ENCODE measurements around the gene LRP2. TPM values are rescaled to one million over a fixed set of nuclear protein-coding genes. Genes with fewer than 3 reads are reported as not detected.

The LRP2 gene
- total RNA-seq, 3 donors from 2014 or later (not counting 1 experiment from before 2014, with no cell fraction given), result not detected

DNA sequence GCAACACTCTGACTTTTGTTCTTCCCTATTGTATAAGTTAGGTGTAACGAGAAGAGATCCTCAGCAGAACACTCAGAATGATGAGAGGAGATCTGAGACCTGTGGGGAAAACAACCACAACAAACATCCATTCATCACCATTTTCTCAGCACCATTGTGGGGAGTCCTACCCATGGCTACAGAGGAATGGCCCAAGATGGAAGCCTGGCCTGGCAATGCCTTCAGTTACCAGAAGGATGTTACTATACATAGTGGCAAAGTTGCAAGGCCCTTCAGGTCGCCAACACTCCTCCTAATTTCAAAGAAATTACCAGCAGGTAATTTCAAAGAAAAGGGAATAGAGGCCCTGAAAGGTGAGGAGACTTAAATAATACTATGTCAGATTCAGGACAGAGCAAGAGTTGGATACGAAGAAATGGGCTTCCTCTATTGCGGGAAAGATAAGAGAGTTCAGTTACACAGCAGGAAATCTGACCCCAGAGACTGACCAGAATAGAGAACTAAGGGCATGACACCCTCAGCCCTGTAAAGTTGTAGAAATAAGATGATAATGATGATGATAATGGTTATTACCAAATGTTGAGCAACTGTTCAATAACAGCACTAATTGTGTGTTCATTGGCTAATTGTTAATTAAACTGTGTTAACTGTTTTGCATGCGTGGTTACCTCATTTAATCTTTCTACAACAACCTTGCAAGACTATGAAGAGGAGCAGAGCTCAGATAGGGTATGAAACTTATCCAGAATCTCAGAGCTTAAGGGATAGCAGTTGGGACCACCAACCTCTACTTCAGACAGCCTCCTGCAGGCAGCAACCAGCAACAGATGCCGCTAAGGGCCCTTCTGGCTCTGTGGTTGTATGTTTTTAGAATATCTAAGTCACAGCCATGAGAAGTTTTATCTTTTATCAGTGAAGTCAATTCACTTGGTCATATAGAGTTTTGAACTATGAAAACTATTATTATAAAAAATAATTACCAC lies 255.5 kb downstream of the LRP2 start:
- peaks cover 52 to 58% of the 10 kb centered on the region in 2 donors for H3K4me1 Mint-ChIP-seq
- H3K36me3 Mint-ChIP-seq, result no peaks in the 10 kb centered on the region
- Histone ChIP-seq H3K4me1 (ENCODE audit: control insufficient read depth, insufficient read depth, low read length) (peaks cover 37% of the 10 kb centered on the region), H3K27ac (ENCODE audit: low read length) (peak overlapping the region; percentile 1), H3K27me3 (ENCODE audit: control insufficient read depth, insufficient read depth, low read length) (no peaks in the 10 kb centered on the region), H3K4me3 (ENCODE audit: low read length) (no peak overlapping the region), H3K36me3 (ENCODE audit: control insufficient read depth, insufficient read depth, low read length) (no peaks in the 10 kb centered on the region), H3K9me3 (ENCODE audit: control insufficient read depth, insufficient read depth, low read length) (no peaks in the 10 kb centered on the region)
- peak overlapping the region; percentile 78 for H3K4me3 Mint-ChIP-seq
- DNase-seq (peak in 1 of 2 donors; percentile 14), ATAC-seq (peak in 1 of 3 donors; percentile 53)
- 39% methylated on average over 3 of the region's 6 CpGs for WGBS (ENCODE audit: insufficient coverage)
- no peaks in the 10 kb centered on the region for H3K27me3 Mint-ChIP-seq (ENCODE audit: low read depth in 2 of 2)
- intact Hi-C loops (cut with micrococcal nuclease), result loop anchor here (5.0 kb wide), 1 partner anchor 130 kb away; no protein-coding TSS in a partner anchor
- no peaks in the 10 kb centered on the region for H3K9me3 Mint-ChIP-seq
- H3K27ac Mint-ChIP-seq, result peak overlapping the region; percentile 75 to 85
- TF ChIP-seq, protein P1, sequence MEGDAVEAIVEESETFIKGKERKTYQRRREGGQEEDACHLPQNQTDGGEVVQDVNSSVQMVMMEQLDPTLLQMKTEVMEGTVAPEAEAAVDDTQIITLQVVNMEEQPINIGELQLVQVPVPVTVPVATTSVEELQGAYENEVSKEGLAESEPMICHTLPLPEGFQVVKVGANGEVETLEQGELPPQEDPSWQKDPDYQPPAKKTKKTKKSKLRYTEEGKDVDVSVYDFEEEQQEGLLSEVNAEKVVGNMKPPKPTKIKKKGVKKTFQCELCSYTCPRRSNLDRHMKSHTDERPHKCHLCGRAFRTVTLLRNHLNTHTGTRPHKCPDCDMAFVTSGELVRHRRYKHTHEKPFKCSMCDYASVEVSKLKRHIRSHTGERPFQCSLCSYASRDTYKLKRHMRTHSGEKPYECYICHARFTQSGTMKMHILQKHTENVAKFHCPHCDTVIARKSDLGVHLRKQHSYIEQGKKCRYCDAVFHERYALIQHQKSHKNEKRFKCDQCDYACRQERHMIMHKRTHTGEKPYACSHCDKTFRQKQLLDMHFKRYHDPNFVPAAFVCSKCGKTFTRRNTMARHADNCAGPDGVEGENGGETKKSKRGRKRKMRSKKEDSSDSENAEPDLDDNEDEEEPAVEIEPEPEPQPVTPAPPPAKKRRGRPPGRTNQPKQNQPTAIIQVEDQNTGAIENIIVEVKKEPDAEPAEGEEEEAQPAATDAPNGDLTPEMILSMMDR (IDR thresholded peaks at IDR 0.05), result no peak

DNA sequence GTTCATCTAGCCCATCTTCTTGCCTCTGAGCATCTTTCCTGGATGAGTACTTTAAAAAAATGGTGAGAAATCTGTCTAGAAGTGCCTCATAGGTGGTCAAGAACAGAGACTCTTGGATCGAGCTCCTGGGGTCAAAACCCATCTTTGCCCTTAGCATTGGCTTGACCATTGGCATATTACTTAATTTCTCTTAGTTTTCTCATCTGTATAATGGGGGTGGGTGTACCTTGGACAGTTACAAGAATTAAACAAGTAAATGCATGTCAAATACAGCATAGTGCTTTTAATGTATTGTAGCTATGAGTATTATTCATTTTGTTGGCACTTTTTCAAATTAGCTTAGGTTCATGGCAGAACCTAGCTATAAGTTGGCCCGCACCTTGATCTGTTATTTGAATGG lies 256.2 kb downstream of the LRP2 start:
- Histone ChIP-seq H3K4me3 (ENCODE audit: low read length) (no peak overlapping the region), H3K4me1 (ENCODE audit: control insufficient read depth, insufficient read depth, low read length) (peaks cover 37% of the 10 kb centered on the region), H3K27ac (ENCODE audit: low read length) (peak overlapping the region; percentile 44), H3K9me3 (ENCODE audit: control insufficient read depth, insufficient read depth, low read length) (no peaks in the 10 kb centered on the region), H3K36me3 (ENCODE audit: control insufficient read depth, insufficient read depth, low read length) (no peaks in the 10 kb centered on the region), H3K27me3 (ENCODE audit: control insufficient read depth, insufficient read depth, low read length) (no peaks in the 10 kb centered on the region)
- Mint-ChIP-seq H3K27ac (peak overlapping the region; percentile 75 to 85), H3K36me3 (no peaks in the 10 kb centered on the region), H3K4me1 (peaks cover 52 to 58% of the 10 kb centered on the region in 2 donors), H3K9me3 (no peaks in the 10 kb centered on the region), H3K4me3 (peak overlapping the region; percentile 78), H3K27me3 (ENCODE audit: low read depth in 2 of 2) (no peaks in the 10 kb centered on the region)
- 96% methylated on average over 2 of the region's 2 CpGs for WGBS (ENCODE audit: insufficient coverage)
- TF ChIP-seq, protein P1 (IDR thresholded peaks at IDR 0.05), result no peak
- no peak for ATAC-seq
- intact Hi-C loops (cut with micrococcal nuclease), result loop anchor here (5.0 kb wide), 1 partner anchor 129 kb away; no protein-coding TSS in a partner anchor
- DNase-seq, result no peak

DNA sequence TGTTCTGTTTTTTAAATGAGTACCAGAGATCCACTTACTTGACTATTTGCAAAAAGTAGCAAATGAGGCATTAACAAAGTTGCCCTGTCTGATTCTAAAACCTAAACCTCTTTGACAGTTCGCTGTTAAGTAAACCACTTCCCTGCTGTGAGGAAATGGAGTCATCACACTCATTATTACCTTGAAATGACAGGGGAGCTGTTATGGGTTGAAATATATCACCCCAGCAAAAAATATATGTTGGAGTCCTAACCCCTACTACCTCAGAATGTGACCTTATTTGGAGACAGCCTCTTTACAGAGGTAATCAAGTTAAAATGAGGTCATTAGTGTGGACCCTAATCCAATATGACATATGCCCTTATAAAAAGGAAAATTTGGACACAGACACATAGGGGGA lies 256.9 kb downstream of the LRP2 start:
- Mint-ChIP-seq H3K27ac (peak overlapping the region; percentile 75 to 85), H3K27me3 (ENCODE audit: low read depth in 2 of 2) (no peaks in the 10 kb centered on the region), H3K36me3 (no peaks in the 10 kb centered on the region), H3K4me1 (peaks cover 52 to 58% of the 10 kb centered on the region in 2 donors), H3K4me3 (peak overlapping the region; percentile 78), H3K9me3 (no peaks in the 10 kb centered on the region)
- ATAC-seq (peak; percentile 58 to 70 (median 59)), DNase-seq (peak in 1 of 2 donors; percentile 28)
- Histone ChIP-seq H3K27ac (ENCODE audit: low read length) (peak overlapping the region; percentile 44), H3K9me3 (ENCODE audit: control insufficient read depth, insufficient read depth, low read length) (no peaks in the 10 kb centered on the region), H3K36me3 (ENCODE audit: control insufficient read depth, insufficient read depth, low read length) (no peaks in the 10 kb centered on the region), H3K27me3 (ENCODE audit: control insufficient read depth, insufficient read depth, low read length) (no peaks in the 10 kb centered on the region), H3K4me3 (ENCODE audit: low read length) (no peak overlapping the region), H3K4me1 (ENCODE audit: control insufficient read depth, insufficient read depth, low read length) (peaks cover 37% of the 10 kb centered on the region)
- intact Hi-C loops (cut with micrococcal nuclease), result loop anchor here (5.0 kb wide), 1 partner anchor 128 kb away; no protein-coding TSS in a partner anchor
- no CpG with 5 or more reads among the region's 1 CpG for WGBS (ENCODE audit: insufficient coverage)
- TF ChIP-seq, protein P1 (IDR thresholded peaks at IDR 0.05), result no peak

Data from natural killer cell (primary cell).